ENCODE results near the gene AUTS2. TPM values are rescaled to one million over a fixed set of nuclear protein-coding genes. Genes with fewer than 3 reads are reported as not detected.
A peak's percentile ranks its signal among the peaks of the same experiment; 100 is the strongest.

The AUTS2 gene
- total and polyA plus RNA-seq, 2 experiments from 2014 or later, result 3.0 to 4.4 TPM

DNA sequence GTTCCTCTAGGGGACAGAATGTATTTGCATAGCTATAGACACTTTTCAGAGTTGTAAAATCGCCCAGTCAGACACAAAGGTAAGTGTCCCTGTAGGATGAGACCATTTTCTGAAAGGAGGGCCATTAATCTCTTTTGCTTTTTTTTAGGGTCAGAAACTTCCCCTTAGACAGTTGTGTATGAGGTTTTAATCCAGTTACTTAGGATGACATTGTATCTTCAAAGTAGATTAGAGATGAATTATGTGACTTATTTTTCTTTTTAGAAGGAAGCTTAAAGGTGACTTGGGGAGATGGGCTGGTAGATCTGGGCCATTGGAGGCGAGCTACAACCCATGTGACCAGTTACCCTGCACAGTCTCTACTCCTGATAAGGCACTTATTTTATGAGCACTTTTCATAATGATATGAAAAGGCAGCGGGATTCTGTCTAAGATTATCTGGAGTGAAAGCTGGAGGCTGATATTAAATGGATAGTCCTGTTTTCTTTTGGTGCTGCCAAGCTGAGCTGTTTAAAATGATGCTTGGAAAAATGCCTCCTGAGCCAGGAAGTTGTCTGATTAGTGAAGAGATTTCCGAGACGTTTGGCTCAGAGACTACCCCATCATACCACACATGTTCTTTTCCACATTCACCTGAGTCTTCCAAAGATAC lies 264.3 kb downstream of the AUTS2 start:
- Histone ChIP-seq H3K27ac (no peak overlapping the region), H3K4me1 (ENCODE audit: insufficient read depth) (no peaks in the 10 kb centered on the region), H3K9me3 (ENCODE audit: low read depth) (no peaks in the 10 kb centered on the region), H2AFZ (no peak overlapping the region), H3K36me3 (ENCODE audit: low read depth) (no peaks in the 10 kb centered on the region), H3K9me2 (ENCODE audit: insufficient read depth) (no peaks in the 10 kb centered on the region), H4K20me1 (ENCODE audit: insufficient read depth) (no peaks in the 10 kb centered on the region), H3K4me2 (ENCODE audit: unreplicated experiment) (no peak overlapping the region), H3K27me3 (replicated peaks; ENCODE audit: insufficient read depth) (peaks cover 40% of the 10 kb centered on the region), H3K79me2 (ENCODE audit: insufficient read depth) (no peaks in the 10 kb centered on the region), H3K9ac (no peak overlapping the region), H3K4me3 (no peak overlapping the region), H3F3A (ENCODE audit: insufficient read depth) (no peaks in the 10 kb centered on the region)
- TF ChIP-seq EZH2phosphoT487 (IDR thresholded peaks at IDR 0.05; ENCODE audit: insufficient read depth, low read depth), result no peak
- no peak for TF ChIP-seq EZH2 (IDR thresholded peaks at IDR 0.05; ENCODE audit: insufficient read depth, poor library complexity, severe bottlenecking)
- 77 to 79% methylated on average over 5 of the region's 5 CpGs for WGBS, 2 experiments (ENCODE audit: low coverage in 1 of 2, low lambda C conversion rate in 2 of 2, missing lambda C conversion rate in 2 of 2)
- in situ Hi-C loops (cut with MboI), result no loop called here
- no peak for DNase-seq

DNA sequence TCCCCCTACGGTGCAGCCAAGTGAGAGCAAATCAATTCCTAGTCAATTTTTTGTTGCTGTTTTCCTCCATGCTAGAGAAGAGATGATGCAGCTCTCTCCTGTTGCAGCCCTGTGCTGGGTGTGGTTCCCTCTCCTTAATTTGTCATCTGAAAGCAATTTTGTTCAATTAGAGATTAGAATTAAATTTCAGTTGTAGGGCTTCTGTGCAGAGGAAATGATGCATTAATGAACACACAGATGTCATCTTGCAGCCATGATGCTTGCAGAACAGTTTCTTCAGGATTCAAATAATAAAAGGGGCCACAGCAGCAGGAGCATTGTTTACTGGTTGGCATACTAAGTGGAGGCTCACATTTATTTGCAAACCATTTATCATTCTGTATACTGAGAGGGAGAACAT lies 266.0 kb downstream of the AUTS2 start:
- Histone ChIP-seq H3K9ac (no peak overlapping the region), H3K36me3 (ENCODE audit: low read depth) (no peaks in the 10 kb centered on the region), H3K27ac (no peak overlapping the region), H3K4me2 (ENCODE audit: unreplicated experiment) (no peak overlapping the region), H4K20me1 (ENCODE audit: insufficient read depth) (no peaks in the 10 kb centered on the region), H3F3A (ENCODE audit: insufficient read depth) (no peaks in the 10 kb centered on the region), H3K27me3 (replicated peaks; ENCODE audit: insufficient read depth) (peaks cover 35% of the 10 kb centered on the region), H3K4me3 (no peak overlapping the region), H3K79me2 (ENCODE audit: insufficient read depth) (no peaks in the 10 kb centered on the region), H2AFZ (no peak overlapping the region), H3K9me2 (ENCODE audit: insufficient read depth) (no peaks in the 10 kb centered on the region), H3K9me3 (ENCODE audit: low read depth) (no peaks in the 10 kb centered on the region), H3K4me1 (ENCODE audit: insufficient read depth) (no peaks in the 10 kb centered on the region)
- in situ Hi-C loops (cut with MboI), result no loop called here
- peak; percentile 22 for DNase-seq
- TF ChIP-seq EZH2phosphoT487 (IDR thresholded peaks at IDR 0.05; ENCODE audit: insufficient read depth, low read depth), result no peak
- no peak for TF ChIP-seq EZH2 (IDR thresholded peaks at IDR 0.05; ENCODE audit: insufficient read depth, poor library complexity, severe bottlenecking)
- WGBS, 2 experiments (ENCODE audit: low coverage in 1 of 2, low lambda C conversion rate in 2 of 2, missing lambda C conversion rate in 2 of 2), result 7 to 8% methylated on average over 1 of the region's 1 CpG

DNA sequence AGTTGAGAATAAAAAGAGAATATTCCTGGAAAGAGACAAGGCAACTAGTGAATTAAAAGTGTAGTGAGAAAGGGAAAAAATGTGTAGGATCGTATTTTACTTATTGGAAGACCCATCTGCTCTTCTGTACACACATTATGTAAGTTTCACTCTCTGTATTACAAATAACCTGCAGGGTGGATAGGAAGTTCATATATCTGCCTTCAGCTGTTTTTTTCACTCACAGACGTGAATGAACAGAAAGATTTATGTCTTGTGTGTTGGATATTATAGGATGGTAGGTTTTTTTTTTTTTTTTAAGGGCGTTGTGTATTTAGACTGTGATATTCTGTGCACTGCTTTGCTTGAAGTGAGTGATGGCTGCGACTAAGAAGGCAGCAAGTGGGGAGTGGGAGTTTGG lies 266.5 kb downstream of the AUTS2 start:
- no peaks in the 10 kb centered on the region for H4K20me1 ChIP-seq (ENCODE audit: insufficient read depth)
- no peak overlapping the region for H3K4me3 ChIP-seq
- H2AFZ ChIP-seq, result no peak overlapping the region
- no peaks in the 10 kb centered on the region for H3K36me3 ChIP-seq (ENCODE audit: low read depth)
- H3K27ac ChIP-seq, result no peak overlapping the region
- no peaks in the 10 kb centered on the region for H3K9me2 ChIP-seq (ENCODE audit: insufficient read depth)
- H3F3A ChIP-seq (ENCODE audit: insufficient read depth), result no peaks in the 10 kb centered on the region
- no peak overlapping the region for H3K9ac ChIP-seq
- H3K4me2 ChIP-seq (ENCODE audit: unreplicated experiment), result no peak overlapping the region
- peaks cover 30% of the 10 kb centered on the region; the same call in 1 of the 2 replicates for H3K27me3 ChIP-seq (replicated peaks; ENCODE audit: insufficient read depth)
- DNase-seq, result no peak
- H3K9me3 ChIP-seq (ENCODE audit: low read depth), result no peaks in the 10 kb centered on the region
- H3K79me2 ChIP-seq (ENCODE audit: insufficient read depth), result no peaks in the 10 kb centered on the region
- TF ChIP-seq EZH2 (IDR thresholded peaks at IDR 0.05; ENCODE audit: insufficient read depth, poor library complexity, severe bottlenecking) (no peak), EZH2phosphoT487 (IDR thresholded peaks at IDR 0.05; ENCODE audit: insufficient read depth, low read depth) (no peak)
- in situ Hi-C loops (cut with MboI), result no loop called here
- H3K4me1 ChIP-seq (ENCODE audit: insufficient read depth), result no peaks in the 10 kb centered on the region
- 72 to 73% methylated on average over 4 of the region's 4 CpGs for WGBS, 2 experiments (ENCODE audit: low coverage in 1 of 2, low lambda C conversion rate in 2 of 2, missing lambda C conversion rate in 2 of 2)

DNA sequence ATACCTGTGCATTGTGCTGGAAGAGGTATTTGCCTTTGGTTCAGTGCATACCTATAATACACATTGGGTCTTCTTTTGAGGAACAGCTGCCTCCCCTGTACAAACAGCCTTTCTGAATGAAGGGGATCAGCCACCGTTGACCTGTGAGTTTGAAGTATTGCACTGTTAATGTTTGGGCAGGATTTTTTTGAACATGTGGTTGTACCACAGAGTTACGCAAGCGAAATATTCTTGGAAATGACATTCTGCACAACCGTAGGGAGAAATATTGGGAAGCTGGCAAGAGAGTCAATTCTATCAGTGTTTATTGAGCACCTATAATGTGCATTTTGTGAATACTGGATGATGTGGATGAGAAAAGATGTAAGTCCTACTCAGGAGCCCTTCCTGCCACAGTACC lies 270.6 kb downstream of the AUTS2 start:
- Histone ChIP-seq H3K27ac (no peak overlapping the region), H3K9me3 (ENCODE audit: low read depth) (no peaks in the 10 kb centered on the region), H3K9ac (no peak overlapping the region), H3K4me3 (no peak overlapping the region), H2AFZ (no peak overlapping the region), H3F3A (ENCODE audit: insufficient read depth) (peaks cover 15% of the 10 kb centered on the region), H3K4me2 (ENCODE audit: unreplicated experiment) (no peak overlapping the region), H3K36me3 (ENCODE audit: low read depth) (no peaks in the 10 kb centered on the region), H3K27me3 (replicated peaks; ENCODE audit: insufficient read depth) (peaks cover 12% of the 10 kb centered on the region; the same call in 1 of the 2 replicates), H3K9me2 (ENCODE audit: insufficient read depth) (no peaks in the 10 kb centered on the region), H3K79me2 (ENCODE audit: insufficient read depth) (no peaks in the 10 kb centered on the region), H3K4me1 (ENCODE audit: insufficient read depth) (peaks cover 25% of the 10 kb centered on the region), H4K20me1 (ENCODE audit: insufficient read depth) (no peaks in the 10 kb centered on the region)
- DNase-seq, result no peak
- 85 to 88% methylated on average over 4 of the region's 4 CpGs for WGBS, 2 experiments (ENCODE audit: low coverage in 1 of 2, low lambda C conversion rate in 2 of 2, missing lambda C conversion rate in 2 of 2)
- TF ChIP-seq EZH2 (IDR thresholded peaks at IDR 0.05; ENCODE audit: insufficient read depth, poor library complexity, severe bottlenecking) (no peak), EZH2phosphoT487 (IDR thresholded peaks at IDR 0.05; ENCODE audit: insufficient read depth, low read depth) (no peak)
- in situ Hi-C loops (cut with MboI), result no loop called here

Measured in GM23248 (cell line).